GOT3 (cell line): ENCODE data around the gene RIPOR2.
"Not testable (repeated sequence)": the region's sequence is repeated elsewhere in the genome, so short reads cannot be mapped to it uniquely, and the experiment has no call there.

Experiments
- DNase-seq: peaks from one replicate; lab custom pipeline; 2025; ENCODE audit warnings: mixed read lengths; lab: John Stamatoyannopoulos, UW

RIPOR2 gene

DNA sequence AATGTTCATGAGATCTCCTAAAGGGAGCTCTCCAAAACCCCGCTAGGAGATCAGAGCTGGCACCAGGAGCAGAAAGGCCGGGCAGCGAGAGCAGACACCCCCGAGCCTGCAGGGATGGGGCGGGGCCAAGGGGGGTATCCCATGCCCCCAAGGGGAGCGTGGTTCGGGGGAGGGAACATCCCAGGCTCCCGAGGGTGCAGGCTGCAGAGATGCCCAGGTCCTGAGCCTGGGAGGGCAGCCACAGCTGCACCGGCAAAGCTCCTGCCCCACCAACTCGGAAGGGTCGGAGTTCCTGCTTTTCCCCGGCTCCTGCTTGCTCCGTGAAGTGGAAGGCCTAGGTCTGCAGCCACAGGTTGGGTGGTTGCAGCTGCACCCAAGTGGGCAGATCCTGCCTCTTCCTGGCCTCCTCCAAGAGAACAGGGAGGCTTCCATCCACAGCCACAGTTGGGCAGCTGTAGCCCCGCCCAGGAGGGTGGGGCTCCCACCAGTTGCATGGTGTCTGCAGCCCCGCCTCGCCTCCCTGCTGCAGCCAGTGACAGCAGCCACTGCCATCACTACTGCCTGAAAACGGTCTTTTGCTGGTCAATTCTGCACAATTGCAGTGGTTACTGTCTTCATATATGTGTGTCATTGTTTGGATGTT, 174.4 kb downstream of the RIPOR2 start:
- no peak for DNase-seq

DNA sequence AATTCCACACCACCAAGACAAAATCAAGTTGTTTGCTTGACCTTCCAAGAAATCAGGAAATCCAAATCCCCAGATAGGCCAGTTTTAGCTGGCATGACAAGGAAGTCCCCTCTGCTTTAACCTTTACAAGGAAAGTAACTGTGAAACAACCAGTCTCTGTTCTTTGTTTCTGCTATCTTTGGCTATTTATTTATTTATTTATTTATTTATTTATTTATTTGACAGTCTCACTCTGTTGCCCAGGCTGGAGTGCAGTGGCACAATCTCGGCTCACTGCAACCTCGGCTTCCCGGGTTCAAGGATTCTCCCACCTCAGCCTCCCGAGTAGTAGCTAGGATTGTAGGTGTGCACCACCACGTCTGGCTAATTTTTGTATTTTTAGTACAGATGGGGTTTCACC, 175.6 kb downstream of the RIPOR2 start:
- no peak for DNase-seq

- no peak for DNase-seq
Measured at GRCh38 chr6:24759718-24760117, 176.0 kb downstream of the RIPOR2 start.

DNA sequence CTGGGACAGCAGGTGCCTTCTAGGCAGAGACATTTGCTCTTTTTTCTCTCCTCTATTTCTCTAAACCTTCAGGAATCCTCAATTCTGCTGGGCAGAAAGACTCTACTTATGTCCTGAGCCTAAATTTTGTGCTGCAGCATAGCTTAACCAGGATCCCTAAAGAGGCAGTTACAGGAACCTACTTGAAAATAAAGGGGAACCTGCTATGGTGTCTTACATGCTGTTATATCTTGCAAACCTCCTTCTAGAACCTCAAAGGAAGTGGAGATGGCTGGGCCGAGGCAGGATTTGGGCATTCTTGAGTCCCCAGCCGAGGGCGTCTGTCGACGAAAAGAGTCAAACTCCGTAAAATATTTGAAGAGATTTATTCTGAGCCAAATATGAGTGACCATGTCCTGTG, 178.1 kb downstream of the RIPOR2 start:
- no peak for DNase-seq

DNA sequence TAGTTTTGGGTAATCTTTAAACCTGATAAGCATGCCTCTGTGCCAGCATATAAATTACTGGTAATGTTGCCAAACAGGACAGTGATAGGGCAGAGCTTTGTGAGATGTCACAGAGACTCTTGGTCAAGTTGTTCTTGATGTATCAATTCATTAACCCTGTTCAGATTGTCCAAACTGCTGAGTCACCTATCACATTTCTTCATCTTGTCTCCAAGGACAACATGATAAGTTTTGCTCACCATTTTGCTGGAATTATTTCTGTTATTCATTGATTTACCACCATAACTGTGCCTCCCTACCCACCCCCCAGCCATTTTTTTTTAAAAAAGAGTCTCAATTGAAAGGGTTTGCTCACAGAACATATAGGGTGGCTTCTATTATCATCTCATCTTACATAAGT, 180.5 kb downstream of the RIPOR2 start:
- no peak for DNase-seq

GRCh38 chr6:24754378-24754777, 181.4 kb downstream of the RIPOR2 start:
- not testable (repeated sequence) for DNase-seq
